ENCODE results near the gene HIPK2.

DNA sequence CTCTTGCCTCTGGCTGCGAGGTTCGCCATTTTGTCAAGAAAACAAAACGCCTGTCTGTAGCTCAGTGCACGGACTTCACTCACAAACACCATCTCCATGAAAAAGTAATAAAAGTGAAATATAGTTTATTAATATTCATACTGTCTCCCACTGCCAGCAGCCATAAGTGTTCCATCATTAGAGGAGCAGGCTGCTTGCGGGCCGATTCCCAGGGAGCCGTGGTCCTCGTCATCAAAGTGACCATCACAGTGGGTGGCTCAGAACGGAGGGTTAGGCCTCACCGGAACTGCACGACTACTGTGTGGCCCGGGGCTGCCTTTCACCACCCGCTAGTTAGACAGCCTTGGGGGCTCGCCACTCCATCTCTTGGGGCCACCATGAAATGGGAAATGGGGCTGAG is 82.7 kb downstream of the HIPK2 start:
- TF ChIP-seq POLR2A (IDR thresholded peaks at IDR 0.05) (no peak), EP300 (IDR thresholded peaks at IDR 0.05) (no peak)
- TF ChIP-seq, protein P1, sequence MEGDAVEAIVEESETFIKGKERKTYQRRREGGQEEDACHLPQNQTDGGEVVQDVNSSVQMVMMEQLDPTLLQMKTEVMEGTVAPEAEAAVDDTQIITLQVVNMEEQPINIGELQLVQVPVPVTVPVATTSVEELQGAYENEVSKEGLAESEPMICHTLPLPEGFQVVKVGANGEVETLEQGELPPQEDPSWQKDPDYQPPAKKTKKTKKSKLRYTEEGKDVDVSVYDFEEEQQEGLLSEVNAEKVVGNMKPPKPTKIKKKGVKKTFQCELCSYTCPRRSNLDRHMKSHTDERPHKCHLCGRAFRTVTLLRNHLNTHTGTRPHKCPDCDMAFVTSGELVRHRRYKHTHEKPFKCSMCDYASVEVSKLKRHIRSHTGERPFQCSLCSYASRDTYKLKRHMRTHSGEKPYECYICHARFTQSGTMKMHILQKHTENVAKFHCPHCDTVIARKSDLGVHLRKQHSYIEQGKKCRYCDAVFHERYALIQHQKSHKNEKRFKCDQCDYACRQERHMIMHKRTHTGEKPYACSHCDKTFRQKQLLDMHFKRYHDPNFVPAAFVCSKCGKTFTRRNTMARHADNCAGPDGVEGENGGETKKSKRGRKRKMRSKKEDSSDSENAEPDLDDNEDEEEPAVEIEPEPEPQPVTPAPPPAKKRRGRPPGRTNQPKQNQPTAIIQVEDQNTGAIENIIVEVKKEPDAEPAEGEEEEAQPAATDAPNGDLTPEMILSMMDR (IDR thresholded peaks at IDR 0.05) = no peak
